ENCODE measurements around the gene REC8.

DNA sequence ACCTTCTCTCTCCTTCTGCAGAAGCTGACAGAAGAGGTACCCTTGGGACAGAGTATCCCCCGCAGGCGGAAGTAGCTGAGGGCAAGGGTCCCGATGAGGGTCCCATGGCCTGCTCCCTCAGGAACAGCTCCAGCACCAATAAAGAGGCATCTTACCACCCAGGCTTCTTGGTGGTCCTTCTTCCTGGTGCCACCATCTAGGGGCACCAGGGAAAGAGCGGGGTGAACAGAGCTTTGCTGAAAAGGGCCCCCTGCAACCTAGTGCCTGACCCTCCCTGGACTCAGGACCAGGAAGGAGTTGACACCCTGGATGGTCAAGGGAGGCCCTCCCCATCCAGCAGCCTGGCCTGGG lies 11.4 kb upstream of the REC8 start:
- TF ChIP-seq, protein P1, sequence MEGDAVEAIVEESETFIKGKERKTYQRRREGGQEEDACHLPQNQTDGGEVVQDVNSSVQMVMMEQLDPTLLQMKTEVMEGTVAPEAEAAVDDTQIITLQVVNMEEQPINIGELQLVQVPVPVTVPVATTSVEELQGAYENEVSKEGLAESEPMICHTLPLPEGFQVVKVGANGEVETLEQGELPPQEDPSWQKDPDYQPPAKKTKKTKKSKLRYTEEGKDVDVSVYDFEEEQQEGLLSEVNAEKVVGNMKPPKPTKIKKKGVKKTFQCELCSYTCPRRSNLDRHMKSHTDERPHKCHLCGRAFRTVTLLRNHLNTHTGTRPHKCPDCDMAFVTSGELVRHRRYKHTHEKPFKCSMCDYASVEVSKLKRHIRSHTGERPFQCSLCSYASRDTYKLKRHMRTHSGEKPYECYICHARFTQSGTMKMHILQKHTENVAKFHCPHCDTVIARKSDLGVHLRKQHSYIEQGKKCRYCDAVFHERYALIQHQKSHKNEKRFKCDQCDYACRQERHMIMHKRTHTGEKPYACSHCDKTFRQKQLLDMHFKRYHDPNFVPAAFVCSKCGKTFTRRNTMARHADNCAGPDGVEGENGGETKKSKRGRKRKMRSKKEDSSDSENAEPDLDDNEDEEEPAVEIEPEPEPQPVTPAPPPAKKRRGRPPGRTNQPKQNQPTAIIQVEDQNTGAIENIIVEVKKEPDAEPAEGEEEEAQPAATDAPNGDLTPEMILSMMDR (IDR thresholded peaks at IDR 0.05; ENCODE audit: borderline replicate concordance, extremely low read depth, low read length, poor library complexity, severe bottlenecking): no peak
- no peak for TF ChIP-seq EZH2 (IDR thresholded peaks at IDR 0.05; ENCODE audit: borderline replicate concordance, low read depth, low read length, severe bottlenecking)

All from DND-41 (cell line).